GM23338 (cell line): ENCODE results near the gene TAF11L3.
"Not testable (repeated sequence)": the region's sequence is repeated elsewhere in the genome, so short reads cannot be mapped to it uniquely, and the experiment has no call there.

Experiments used
- CREB1 ChIP-seq: fragments of 250-450 bp; sonication (Bioruptor Pico); IDR thresholded peaks from 2 replicates; pipeline ENCODE4 v1.5.0; 2020; ENCODE audit warnings: low read depth, mild to moderate bottlenecking, moderate library complexity
- EZH2 ChIP-seq: fragments of 200-600 bp; sonication (generic); IDR thresholded peaks from one replicate; pipeline ENCODE4 v1.8.0; 2017; ENCODE audit warnings: antibody characterized with exemption, mild to moderate bottlenecking, low read depth; ENCODE audit not compliant: unreplicated experiment
- EZH2phosphoT487 ChIP-seq: fragments of 200-600 bp; sonication (generic); IDR thresholded peaks from one replicate; pipeline ENCODE4 v1.8.1; 2018; ENCODE audit warnings: antibody characterized with exemption; ENCODE audit not compliant: unreplicated experiment
- NANOG ChIP-seq: IDR thresholded peaks from 2 replicates; pipeline ENCODE4 v1.6.1; 2016; ENCODE audit warnings: antibody characterized with exemption, borderline replicate concordance
- POLR2AphosphoS5 ChIP-seq: IDR thresholded peaks from 2 replicates; pipeline ENCODE4 v1.6.1; 2016; ENCODE audit warnings: antibody characterized with exemption, low read depth
- ZNF114 ChIP-seq: fragments of 250-450 bp; sonication (Bioruptor Pico); IDR thresholded peaks from 2 replicates; pipeline ENCODE4 v1.5.0; 2020; ENCODE audit warnings: mild to moderate bottlenecking, moderate library complexity
- ZNF331 ChIP-seq: fragments of 250-450 bp; sonication (Bioruptor Pico); IDR thresholded peaks from 2 replicates; pipeline ENCODE4 v1.5.0; 2020; ENCODE audit warnings: low read depth, mild to moderate bottlenecking, moderate library complexity
- TF ChIP-seq, protein P1 (sequence below), 2 experiments: fragments of 200-600 bp in 1 of 2; sonication (generic) in 1 of 2; conservative IDR thresholded peaks; 2 replicates each; pipeline versions ENCODE4 v1.5.1 to v1.6.1; 2016 to 2017; ENCODE audit warnings: antibody characterized with exemption in 2 of 2, low read depth in 2 of 2, mild to moderate bottlenecking in 2 of 2, moderate library complexity in 1 of 2
- TF ChIP-seq, protein P2 (sequence below): IDR thresholded peaks from one replicate; pipeline ENCODE4 v1.6.1; 2018; ENCODE audit warnings: antibody characterized with exemption; ENCODE audit not compliant: unreplicated experiment

GRCh38 chr5:17491257-17491656, 26.9 kb upstream of the TAF11L3 start:
- TF ChIP-seq, protein P1, sequence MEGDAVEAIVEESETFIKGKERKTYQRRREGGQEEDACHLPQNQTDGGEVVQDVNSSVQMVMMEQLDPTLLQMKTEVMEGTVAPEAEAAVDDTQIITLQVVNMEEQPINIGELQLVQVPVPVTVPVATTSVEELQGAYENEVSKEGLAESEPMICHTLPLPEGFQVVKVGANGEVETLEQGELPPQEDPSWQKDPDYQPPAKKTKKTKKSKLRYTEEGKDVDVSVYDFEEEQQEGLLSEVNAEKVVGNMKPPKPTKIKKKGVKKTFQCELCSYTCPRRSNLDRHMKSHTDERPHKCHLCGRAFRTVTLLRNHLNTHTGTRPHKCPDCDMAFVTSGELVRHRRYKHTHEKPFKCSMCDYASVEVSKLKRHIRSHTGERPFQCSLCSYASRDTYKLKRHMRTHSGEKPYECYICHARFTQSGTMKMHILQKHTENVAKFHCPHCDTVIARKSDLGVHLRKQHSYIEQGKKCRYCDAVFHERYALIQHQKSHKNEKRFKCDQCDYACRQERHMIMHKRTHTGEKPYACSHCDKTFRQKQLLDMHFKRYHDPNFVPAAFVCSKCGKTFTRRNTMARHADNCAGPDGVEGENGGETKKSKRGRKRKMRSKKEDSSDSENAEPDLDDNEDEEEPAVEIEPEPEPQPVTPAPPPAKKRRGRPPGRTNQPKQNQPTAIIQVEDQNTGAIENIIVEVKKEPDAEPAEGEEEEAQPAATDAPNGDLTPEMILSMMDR (conservative IDR thresholded peaks at IDR 0.05; ENCODE audit: low read depth in 2 of 2), result not testable (repeated sequence)
- TF ChIP-seq EZH2; EZH2phosphoT487; POLR2AphosphoS5; NANOG; ZNF331 (CRISPR knock-in tag); CREB1; ZNF114 (CRISPR knock-in tag): not testable (repeated sequence)
- TF ChIP-seq, protein P2, sequence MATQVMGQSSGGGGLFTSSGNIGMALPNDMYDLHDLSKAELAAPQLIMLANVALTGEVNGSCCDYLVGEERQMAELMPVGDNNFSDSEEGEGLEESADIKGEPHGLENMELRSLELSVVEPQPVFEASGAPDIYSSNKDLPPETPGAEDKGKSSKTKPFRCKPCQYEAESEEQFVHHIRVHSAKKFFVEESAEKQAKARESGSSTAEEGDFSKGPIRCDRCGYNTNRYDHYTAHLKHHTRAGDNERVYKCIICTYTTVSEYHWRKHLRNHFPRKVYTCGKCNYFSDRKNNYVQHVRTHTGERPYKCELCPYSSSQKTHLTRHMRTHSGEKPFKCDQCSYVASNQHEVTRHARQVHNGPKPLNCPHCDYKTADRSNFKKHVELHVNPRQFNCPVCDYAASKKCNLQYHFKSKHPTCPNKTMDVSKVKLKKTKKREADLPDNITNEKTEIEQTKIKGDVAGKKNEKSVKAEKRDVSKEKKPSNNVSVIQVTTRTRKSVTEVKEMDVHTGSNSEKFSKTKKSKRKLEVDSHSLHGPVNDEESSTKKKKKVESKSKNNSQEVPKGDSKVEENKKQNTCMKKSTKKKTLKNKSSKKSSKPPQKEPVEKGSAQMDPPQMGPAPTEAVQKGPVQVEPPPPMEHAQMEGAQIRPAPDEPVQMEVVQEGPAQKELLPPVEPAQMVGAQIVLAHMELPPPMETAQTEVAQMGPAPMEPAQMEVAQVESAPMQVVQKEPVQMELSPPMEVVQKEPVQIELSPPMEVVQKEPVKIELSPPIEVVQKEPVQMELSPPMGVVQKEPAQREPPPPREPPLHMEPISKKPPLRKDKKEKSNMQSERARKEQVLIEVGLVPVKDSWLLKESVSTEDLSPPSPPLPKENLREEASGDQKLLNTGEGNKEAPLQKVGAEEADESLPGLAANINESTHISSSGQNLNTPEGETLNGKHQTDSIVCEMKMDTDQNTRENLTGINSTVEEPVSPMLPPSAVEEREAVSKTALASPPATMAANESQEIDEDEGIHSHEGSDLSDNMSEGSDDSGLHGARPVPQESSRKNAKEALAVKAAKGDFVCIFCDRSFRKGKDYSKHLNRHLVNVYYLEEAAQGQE, result not testable (repeated sequence)
